GM23338 (cell line): ENCODE data around the gene ACOX1. TPM values are rescaled to one million over a fixed set of nuclear protein-coding genes. Genes with fewer than 3 reads are reported as not detected.

ENCODE experiments used
- ATAC-seq: fragments of 200-7000 bp; cut with Tn5 transposase; 3 replicates; pipeline ENCODE4 v1.9.1; 2020
- DNase-seq: peaks from one replicate; pipeline ENCODE4 v3.0.0-alpha.2; 2015; ENCODE audit warnings: low spot score
- H2AFZ ChIP-seq: fragments of 200-600 bp; sonication (generic); 2 replicates; pipeline ENCODE4 v1.8.0; 2016; ENCODE audit warnings: antibody characterized with exemption, mild to moderate bottlenecking, moderate library complexity
- H3F3A ChIP-seq: fragments of 200-600 bp; sonication (generic); replicated peaks from 2 replicates; pipeline ENCODE4 v1.8.0; 2017; ENCODE audit warnings: antibody characterized with exemption, mixed run types, low read depth
- H3K27ac ChIP-seq: fragments of 200-600 bp; sonication (generic); 2 replicates; pipeline ENCODE4 v1.6.1; 2016; ENCODE audit warnings: low read depth
- H3K27me3 ChIP-seq: fragments of 200-600 bp; sonication (generic); 2 replicates; pipeline ENCODE4 v1.8.0; 2016; ENCODE audit warnings: mild to moderate bottlenecking, mixed run types, moderate library complexity; ENCODE audit not compliant: insufficient read depth
- H3K36me3 ChIP-seq: fragments of 200-600 bp; sonication (generic); 2 replicates; pipeline ENCODE4 v1.8.0; 2016; ENCODE audit warnings: mild to moderate bottlenecking; ENCODE audit not compliant: insufficient read depth
- H3K4me1 ChIP-seq: fragments of 200-600 bp; sonication (generic); 2 replicates; pipeline ENCODE4 v1.8.0; 2016; ENCODE audit warnings: mild to moderate bottlenecking, moderate library complexity; ENCODE audit not compliant: insufficient read depth
- H3K4me2 ChIP-seq: fragments of 200-600 bp; sonication (generic); 2 replicates; pipeline ENCODE4 v1.7.1; 2017; ENCODE audit warnings: mixed run types
- H3K4me3 ChIP-seq: fragments of 200-600 bp; sonication (generic); 2 replicates; pipeline ENCODE4 v1.6.1; 2016; ENCODE audit warnings: mixed run types
- H3K79me2 ChIP-seq: fragments of 200-600 bp; sonication (generic); replicated peaks from 2 replicates; pipeline ENCODE4 v1.8.0; 2017; ENCODE audit warnings: mild to moderate bottlenecking; ENCODE audit not compliant: insufficient read depth
- H3K9me2 ChIP-seq: fragments of 200-600 bp; sonication (generic); 2 replicates; pipeline ENCODE4 v1.8.0; 2017; ENCODE audit not compliant: insufficient read depth
- H4K20me1 ChIP-seq: fragments of 200-600 bp; sonication (generic); replicated peaks from 2 replicates; pipeline ENCODE4 v1.8.0; 2017; ENCODE audit warnings: mild to moderate bottlenecking; ENCODE audit not compliant: insufficient read depth
- H3K27ac Mint-ChIP-seq: 2 replicates; pipeline ENCODE4 v1.8.0; 2020; ENCODE audit warnings: inconsistent platforms, mild to moderate bottlenecking, moderate library complexity, mixed read lengths
- H3K27me3 Mint-ChIP-seq: 3 replicates; pipeline ENCODE4 v1.8.0; 2022; ENCODE audit warnings: low read depth, mild to moderate bottlenecking, moderate library complexity, mixed read lengths, inconsistent platforms; ENCODE audit not compliant: insufficient read depth, poor library complexity
- H3K36me3 Mint-ChIP-seq: 3 replicates; pipeline ENCODE4 v1.8.0; 2021; ENCODE audit warnings: low read depth, mild to moderate bottlenecking, inconsistent platforms, moderate library complexity, mixed read lengths
- H3K4me1 Mint-ChIP-seq: 3 replicates; pipeline ENCODE4 v1.8.0; 2020; ENCODE audit warnings: mild to moderate bottlenecking, inconsistent platforms, mixed read lengths
- H3K4me3 Mint-ChIP-seq: 3 replicates; pipeline ENCODE4 v1.8.0; 2021; ENCODE audit warnings: moderate library complexity, mild to moderate bottlenecking, inconsistent platforms, mixed read lengths
- H3K9me3 Mint-ChIP-seq: 3 replicates; pipeline ENCODE4 v1.8.0; 2020; ENCODE audit warnings: moderate library complexity, mild to moderate bottlenecking, inconsistent platforms, mixed read lengths
- POLR2AphosphoS5 ChIP-seq: IDR thresholded peaks from 2 replicates; pipeline ENCODE4 v1.6.1; 2016; ENCODE audit warnings: antibody characterized with exemption, low read depth
- ZNF331 ChIP-seq: fragments of 250-450 bp; sonication (Bioruptor Pico); IDR thresholded peaks from 2 replicates; pipeline ENCODE4 v1.5.0; 2020; ENCODE audit warnings: low read depth, mild to moderate bottlenecking, moderate library complexity
- polyA plus RNA-seq: library from polyadenylated mRNA; unstranded; fragments of >200 nt; fragmentation: Nextera tagmentation; extraction: Ambion mirVana; gene quantifications from 2 replicates; pipeline ENCODE4 v1.2.1, GENCODE V29; 2016
- total RNA-seq: library from RNA; depleted of rRNA; stranded (reverse); fragments of >200 nt; shearing (Covaris generic); gene quantifications from 2 replicates; pipeline ENCODE4 v1.2.3, GENCODE V29; 2014
- TF ChIP-seq, protein P1 (sequence below): fragments of 250-450 bp; sonication (Bioruptor Pico); IDR thresholded peaks from 2 replicates; pipeline ENCODE4 v1.5.0; 2020; ENCODE audit warnings: mild to moderate bottlenecking, moderate library complexity
- TF ChIP-seq, protein P2 (sequence below), 2 experiments: fragments of 200-600 bp in 1 of 2; sonication (generic) in 1 of 2; conservative IDR thresholded peaks; 2 replicates each; pipeline versions ENCODE4 v1.5.1 to v1.6.1; 2016 to 2017; ENCODE audit warnings: antibody characterized with exemption in 2 of 2, low read depth in 2 of 2, mild to moderate bottlenecking in 2 of 2, moderate library complexity in 1 of 2

ACOX1 gene
- total and polyA plus RNA-seq, 2 experiments from 2014 or later: 12.8 to 32.9 TPM

DNA sequence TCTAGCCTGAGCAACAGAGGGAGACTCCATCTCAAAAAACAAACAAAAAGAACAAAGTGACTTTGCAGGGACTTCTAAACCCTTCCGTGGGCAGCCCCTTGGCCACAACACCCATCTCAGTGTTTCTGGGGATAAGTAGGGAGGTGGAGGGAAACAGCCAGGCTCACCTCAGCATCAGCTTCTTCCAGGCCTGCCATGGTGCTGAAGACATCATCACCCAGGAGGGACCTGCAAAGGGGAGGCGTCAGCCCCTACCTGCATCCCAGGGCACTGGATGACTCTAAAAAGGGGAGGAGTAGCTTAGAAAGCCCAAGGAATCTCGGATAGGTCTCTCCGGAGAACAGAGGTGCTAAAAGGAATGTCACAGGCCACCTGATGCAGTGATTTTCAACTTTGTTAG is 47.9 kb downstream of the ACOX1 start (continued):
- TF ChIP-seq, protein P1, sequence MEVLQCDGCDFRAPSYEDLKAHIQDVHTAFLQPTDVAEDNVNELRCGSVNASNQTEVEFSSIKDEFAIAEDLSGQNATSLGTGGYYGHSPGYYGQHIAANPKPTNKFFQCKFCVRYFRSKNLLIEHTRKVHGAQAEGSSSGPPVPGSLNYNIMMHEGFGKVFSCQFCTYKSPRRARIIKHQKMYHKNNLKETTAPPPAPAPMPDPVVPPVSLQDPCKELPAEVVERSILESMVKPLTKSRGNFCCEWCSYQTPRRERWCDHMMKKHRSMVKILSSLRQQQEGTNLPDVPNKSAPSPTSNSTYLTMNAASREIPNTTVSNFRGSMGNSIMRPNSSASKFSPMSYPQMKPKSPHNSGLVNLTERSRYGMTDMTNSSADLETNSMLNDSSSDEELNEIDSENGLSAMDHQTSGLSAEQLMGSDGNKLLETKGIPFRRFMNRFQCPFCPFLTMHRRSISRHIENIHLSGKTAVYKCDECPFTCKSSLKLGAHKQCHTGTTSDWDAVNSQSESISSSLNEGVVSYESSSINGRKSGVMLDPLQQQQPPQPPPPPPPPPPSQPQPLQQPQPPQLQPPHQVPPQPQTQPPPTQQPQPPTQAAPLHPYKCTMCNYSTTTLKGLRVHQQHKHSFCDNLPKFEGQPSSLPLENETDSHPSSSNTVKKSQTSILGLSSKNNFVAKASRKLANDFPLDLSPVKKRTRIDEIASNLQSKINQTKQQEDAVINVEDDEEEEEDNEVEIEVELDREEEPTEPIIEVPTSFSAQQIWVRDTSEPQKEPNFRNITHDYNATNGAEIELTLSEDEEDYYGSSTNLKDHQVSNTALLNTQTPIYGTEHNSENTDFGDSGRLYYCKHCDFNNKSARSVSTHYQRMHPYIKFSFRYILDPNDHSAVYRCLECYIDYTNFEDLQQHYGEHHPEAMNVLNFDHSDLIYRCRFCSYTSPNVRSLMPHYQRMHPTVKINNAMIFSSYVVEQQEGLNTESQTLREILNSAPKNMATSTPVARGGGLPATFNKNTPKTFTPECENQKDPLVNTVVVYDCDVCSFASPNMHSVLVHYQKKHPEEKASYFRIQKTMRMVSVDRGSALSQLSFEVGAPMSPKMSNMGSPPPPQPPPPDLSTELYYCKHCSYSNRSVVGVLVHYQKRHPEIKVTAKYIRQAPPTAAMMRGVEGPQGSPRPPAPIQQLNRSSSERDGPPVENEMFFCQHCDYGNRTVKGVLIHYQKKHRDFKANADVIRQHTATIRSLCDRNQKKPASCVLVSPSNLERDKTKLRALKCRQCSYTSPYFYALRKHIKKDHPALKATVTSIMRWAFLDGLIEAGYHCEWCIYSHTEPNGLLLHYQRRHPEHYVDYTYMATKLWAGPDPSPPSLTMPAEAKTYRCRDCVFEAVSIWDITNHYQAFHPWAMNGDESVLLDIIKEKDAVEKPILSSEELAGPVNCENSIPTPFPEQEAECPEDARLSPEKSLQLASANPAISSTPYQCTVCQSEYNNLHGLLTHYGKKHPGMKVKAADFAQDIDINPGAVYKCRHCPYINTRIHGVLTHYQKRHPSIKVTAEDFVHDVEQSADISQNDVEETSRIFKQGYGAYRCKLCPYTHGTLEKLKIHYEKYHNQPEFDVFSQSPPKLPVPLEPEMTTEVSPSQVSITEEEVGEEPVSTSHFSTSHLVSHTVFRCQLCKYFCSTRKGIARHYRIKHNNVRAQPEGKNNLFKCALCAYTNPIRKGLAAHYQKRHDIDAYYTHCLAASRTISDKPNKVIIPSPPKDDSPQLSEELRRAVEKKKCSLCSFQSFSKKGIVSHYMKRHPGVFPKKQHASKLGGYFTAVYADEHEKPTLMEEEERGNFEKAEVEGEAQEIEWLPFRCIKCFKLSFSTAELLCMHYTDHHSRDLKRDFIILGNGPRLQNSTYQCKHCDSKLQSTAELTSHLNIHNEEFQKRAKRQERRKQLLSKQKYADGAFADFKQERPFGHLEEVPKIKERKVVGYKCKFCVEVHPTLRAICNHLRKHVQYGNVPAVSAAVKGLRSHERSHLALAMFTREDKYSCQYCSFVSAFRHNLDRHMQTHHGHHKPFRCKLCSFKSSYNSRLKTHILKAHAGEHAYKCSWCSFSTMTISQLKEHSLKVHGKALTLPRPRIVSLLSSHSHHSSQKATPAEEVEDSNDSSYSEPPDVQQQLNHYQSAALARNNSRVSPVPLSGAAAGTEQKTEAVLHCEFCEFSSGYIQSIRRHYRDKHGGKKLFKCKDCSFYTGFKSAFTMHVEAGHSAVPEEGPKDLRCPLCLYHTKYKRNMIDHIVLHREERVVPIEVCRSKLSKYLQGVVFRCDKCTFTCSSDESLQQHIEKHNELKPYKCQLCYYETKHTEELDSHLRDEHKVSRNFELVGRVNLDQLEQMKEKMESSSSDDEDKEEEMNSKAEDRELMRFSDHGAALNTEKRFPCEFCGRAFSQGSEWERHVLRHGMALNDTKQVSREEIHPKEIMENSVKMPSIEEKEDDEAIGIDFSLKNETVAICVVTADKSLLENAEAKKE (CRISPR knock-in tag): no peak
- no peak for TF ChIP-seq ZNF331

DNA sequence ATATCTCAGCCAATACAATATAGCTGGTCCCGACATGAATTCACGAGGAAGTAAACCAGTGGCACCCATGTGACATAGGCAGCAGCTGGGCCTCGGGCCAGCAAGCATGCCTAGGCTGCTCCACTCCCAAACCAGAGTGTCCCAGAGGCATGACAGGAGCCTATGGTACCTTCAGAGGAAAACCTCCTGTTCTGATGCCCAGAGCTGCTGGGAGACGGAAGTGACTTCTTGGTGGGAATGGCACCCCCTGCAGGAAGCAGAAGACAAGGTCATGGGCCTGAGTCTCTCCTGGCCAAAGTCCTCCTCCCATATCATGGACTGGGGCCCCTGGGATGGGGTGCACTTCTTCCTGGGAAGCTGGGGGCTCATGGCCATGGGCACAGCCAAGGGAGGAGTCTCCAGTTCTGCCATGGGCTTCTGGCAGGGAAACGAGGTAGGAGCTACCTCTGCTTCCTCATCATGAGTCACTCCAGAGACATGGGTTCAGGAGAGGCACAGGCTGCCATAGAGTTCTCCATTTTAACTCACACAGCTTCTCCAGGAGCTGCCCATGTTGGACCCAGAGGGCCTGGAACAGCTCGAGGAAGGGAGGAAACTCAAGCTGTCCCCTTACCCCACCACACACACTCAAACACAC is 51.6 kb downstream of the ACOX1 start:
- Histone ChIP-seq H3K9me2 (no peaks in the 10 kb centered on the region), H3K27me3 (no peaks in the 10 kb centered on the region), H3K4me2 (no peak overlapping the region), H3K36me3 (no peaks in the 10 kb centered on the region), H3K4me3 (no peak overlapping the region), H3K4me1 (no peaks in the 10 kb centered on the region), H4K20me1 (no peaks in the 10 kb centered on the region), H3K79me2 (no peaks in the 10 kb centered on the region), H3F3A (no peaks in the 10 kb centered on the region), H3K27ac (no peak overlapping the region), H2AFZ (no peak overlapping the region)
- H3K4me3 Mint-ChIP-seq: no peak overlapping the region
- peaks cover 3% of the 10 kb centered on the region for H3K27me3 Mint-ChIP-seq
- no peaks in the 10 kb centered on the region for H3K9me3 Mint-ChIP-seq
- H3K4me1 Mint-ChIP-seq: no peaks in the 10 kb centered on the region
- peaks cover 8% of the 10 kb centered on the region for H3K36me3 Mint-ChIP-seq
- peak; percentile 80 for DNase-seq
- H3K27ac Mint-ChIP-seq: no peak overlapping the region; the same call in 1 of the 2 replicates
- TF ChIP-seq, protein P2, sequence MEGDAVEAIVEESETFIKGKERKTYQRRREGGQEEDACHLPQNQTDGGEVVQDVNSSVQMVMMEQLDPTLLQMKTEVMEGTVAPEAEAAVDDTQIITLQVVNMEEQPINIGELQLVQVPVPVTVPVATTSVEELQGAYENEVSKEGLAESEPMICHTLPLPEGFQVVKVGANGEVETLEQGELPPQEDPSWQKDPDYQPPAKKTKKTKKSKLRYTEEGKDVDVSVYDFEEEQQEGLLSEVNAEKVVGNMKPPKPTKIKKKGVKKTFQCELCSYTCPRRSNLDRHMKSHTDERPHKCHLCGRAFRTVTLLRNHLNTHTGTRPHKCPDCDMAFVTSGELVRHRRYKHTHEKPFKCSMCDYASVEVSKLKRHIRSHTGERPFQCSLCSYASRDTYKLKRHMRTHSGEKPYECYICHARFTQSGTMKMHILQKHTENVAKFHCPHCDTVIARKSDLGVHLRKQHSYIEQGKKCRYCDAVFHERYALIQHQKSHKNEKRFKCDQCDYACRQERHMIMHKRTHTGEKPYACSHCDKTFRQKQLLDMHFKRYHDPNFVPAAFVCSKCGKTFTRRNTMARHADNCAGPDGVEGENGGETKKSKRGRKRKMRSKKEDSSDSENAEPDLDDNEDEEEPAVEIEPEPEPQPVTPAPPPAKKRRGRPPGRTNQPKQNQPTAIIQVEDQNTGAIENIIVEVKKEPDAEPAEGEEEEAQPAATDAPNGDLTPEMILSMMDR (conservative IDR thresholded peaks at IDR 0.05; ENCODE audit: low read depth in 2 of 2): peak; percentile 57 to 82
- TF ChIP-seq POLR2AphosphoS5: no peak
- peak; percentile 94 for ATAC-seq
